ENCODE data around the gene SNRPB. TPM values are rescaled to one million over a fixed set of nuclear protein-coding genes. Genes with fewer than 3 reads are reported as not detected.

The SNRPB gene
- total and polyA plus RNA-seq, 2 of the 13 experiments (the other 11 are each of a cell fraction or from before 2014, with no cell fraction given) = 473 to 844 TPM

GRCh38 chr20:2475850-2476741 is 5.5 kb upstream of the SNRPB start (continued):
- no peak for TF ChIP-seq NFYB (CRISPR knock-in tag; IDR thresholded peaks at IDR 0.05)
- TF ChIP-seq EZH2 (conservative IDR thresholded peaks at IDR 0.05; ENCODE audit: low read depth, low read length) = no peak
- TF ChIP-seq ZNF468 (CRISPR knock-in tag; IDR thresholded peaks at IDR 0.05) = no peak
- TF ChIP-seq DZIP1 (CRISPR knock-in tag; IDR thresholded peaks at IDR 0.05) = no peak; the same call in 1 of the 2 replicates
- TF ChIP-seq SMC3 (IDR thresholded peaks at IDR 0.05; ENCODE audit: low read length) = no peak
- TF ChIP-seq ZBTB14 (CRISPR knock-in tag; IDR thresholded peaks at IDR 0.05) = no peak
- TF ChIP-seq SMARCE1 (IDR thresholded peaks at IDR 0.05; ENCODE audit: borderline replicate concordance) = no peak
- TF ChIP-seq HNRNPL (IDR thresholded peaks at IDR 0.05; ENCODE audit: low read depth, low read length) = 0 out of 2 replicates have a peak, but pooled peaks have one; percentile 60
- TF ChIP-seq NFE2L2 (IDR thresholded peaks at IDR 0.05; ENCODE audit: low read length) = no peak
- 0 out of 2 replicates have a peak, but pooled peaks have one; percentile 21 for TF ChIP-seq E2F2 (CRISPR knock-in tag; IDR thresholded peaks at IDR 0.05; ENCODE audit: borderline replicate concordance)
- no peak for TF ChIP-seq ZNF780A (CRISPR knock-in tag; IDR thresholded peaks at IDR 0.05)
- peak; percentile 92; the same call in 1 of the 3 replicates for TF ChIP-seq MXI1 (IDR thresholded peaks at IDR 0.05; ENCODE audit: borderline replicate concordance, low read depth, low read length)
- peak; percentile 91 for TF ChIP-seq SOX5 (CRISPR knock-in tag; IDR thresholded peaks at IDR 0.05; ENCODE audit: borderline replicate concordance)
- peak; percentile 46; the same call in 1 of the 2 replicates for TF ChIP-seq SNAI1 (CRISPR knock-in tag; IDR thresholded peaks at IDR 0.05; ENCODE audit: borderline replicate concordance)
- peak; percentile 87 for TF ChIP-seq RARA (CRISPR knock-in tag; IDR thresholded peaks at IDR 0.05)
- 0 out of 2 replicates have a peak, but pooled peaks have one; percentile 19 for TF ChIP-seq ZNF512 (CRISPR knock-in tag; IDR thresholded peaks at IDR 0.05)
- TF ChIP-seq ZBTB7B (CRISPR knock-in tag; IDR thresholded peaks at IDR 0.05) = peak; percentile 43; the same call in 1 of the 2 replicates
- TF ChIP-seq ZNF275 (CRISPR knock-in tag; IDR thresholded peaks at IDR 0.05; ENCODE audit: borderline replicate concordance) = peak; percentile 78; the same call in 1 of the 2 replicates
